HepG2 (cell line): ENCODE data around the gene MAST1.

Source experiments
- BHLHE40 ChIP-seq: IDR thresholded peaks from 2 replicates; pipeline ENCODE4 v1.6.1; 2011; ENCODE audit warnings: low read length, improper control_type of control experiment
- FOXK2 ChIP-seq: fragments of 450-650 bp; IDR thresholded peaks from 2 replicates; pipeline ENCODE4 v1.6.1; 2016
- MYC ChIP-seq: sonication (generic); formaldehyde crosslinking; IDR thresholded peaks from 2 replicates; pipeline ENCODE4 v1.9.0; 2021; ENCODE audit warnings: missing genetic modification reagents, borderline replicate concordance
- NFRKB ChIP-seq: fragments of 450-650 bp; IDR thresholded peaks from 2 replicates; pipeline ENCODE4 v1.6.1; 2017
- POLR2A ChIP-seq, 2 experiments: IDR thresholded peaks; 2 replicates each; pipeline ENCODE4 v1.6.1; 2011; ENCODE audit warnings: low read depth in 2 of 2, low read length in 2 of 2, mild to moderate bottlenecking in 1 of 2, moderate library complexity in 1 of 2; ENCODE audit not compliant: insufficient read depth in 1 of 2
- U2AF1 ChIP-seq: fragments of 200-400 bp; formaldehyde crosslinking; optimal IDR thresholded peaks from 2 replicates; pipeline ENCODE3; 2017; ENCODE audit warnings: mild to moderate bottlenecking, low read depth, low read length
- ZNF335 ChIP-seq: sonication (generic); formaldehyde crosslinking; IDR thresholded peaks from 2 replicates; pipeline ENCODE4 v1.4.0; 2020; ENCODE audit warnings: missing genetic modification reagents
- ZNF468 ChIP-seq: sonication (generic); formaldehyde crosslinking; IDR thresholded peaks from 2 replicates; pipeline ENCODE4 v1.8.0; 2022; ENCODE audit warnings: mild to moderate bottlenecking, moderate library complexity, missing genetic modification reagents
- TF ChIP-seq, protein P1 (sequence below): sonication (generic); formaldehyde crosslinking; IDR thresholded peaks from 2 replicates; pipeline ENCODE4 v1.5.0; 2020; ENCODE audit warnings: mild to moderate bottlenecking, missing genetic modification reagents, moderate library complexity
- TF ChIP-seq, protein P2 (sequence below), 2 experiments: sonication (generic) in 1 of 2; formaldehyde crosslinking in 1 of 2; IDR thresholded peaks; 2 replicates each; pipeline versions ENCODE4 v1.4.0 to v1.6.1; 2018 to 2020; ENCODE audit warnings: missing genetic modification reagents in 2 of 2, borderline replicate concordance in 1 of 2, low read depth in 1 of 2, mild to moderate bottlenecking in 1 of 2, missing biosample characterization in 1 of 2

DNA sequence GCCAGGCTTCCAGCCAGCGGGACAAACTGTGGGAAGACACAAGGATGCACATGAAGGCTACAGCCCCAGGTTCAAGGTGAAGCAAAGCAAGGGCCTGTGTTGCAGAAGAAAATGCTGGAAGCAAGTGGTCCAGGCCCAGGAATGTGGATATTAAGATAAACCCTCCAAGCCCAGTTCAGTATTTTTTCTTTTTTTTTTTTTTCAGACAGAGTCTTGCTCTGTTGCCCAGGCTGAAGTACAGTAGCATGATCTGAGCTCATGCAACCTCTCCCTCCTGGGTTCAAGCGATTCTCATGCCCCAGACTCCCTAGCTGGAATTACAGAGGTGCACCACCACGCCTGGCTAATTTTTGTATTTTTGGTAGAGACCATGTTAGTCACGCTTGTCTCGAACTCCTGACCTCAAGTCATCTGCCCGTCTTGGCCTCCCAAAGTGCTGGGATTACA lies 41.2 kb upstream of the MAST1 start:
- TF ChIP-seq POLR2A (IDR thresholded peaks at IDR 0.05; ENCODE audit: insufficient read depth in 1 of 2, low read depth in 2 of 2, low read length in 2 of 2), result no peak
- TF ChIP-seq, protein P1, sequence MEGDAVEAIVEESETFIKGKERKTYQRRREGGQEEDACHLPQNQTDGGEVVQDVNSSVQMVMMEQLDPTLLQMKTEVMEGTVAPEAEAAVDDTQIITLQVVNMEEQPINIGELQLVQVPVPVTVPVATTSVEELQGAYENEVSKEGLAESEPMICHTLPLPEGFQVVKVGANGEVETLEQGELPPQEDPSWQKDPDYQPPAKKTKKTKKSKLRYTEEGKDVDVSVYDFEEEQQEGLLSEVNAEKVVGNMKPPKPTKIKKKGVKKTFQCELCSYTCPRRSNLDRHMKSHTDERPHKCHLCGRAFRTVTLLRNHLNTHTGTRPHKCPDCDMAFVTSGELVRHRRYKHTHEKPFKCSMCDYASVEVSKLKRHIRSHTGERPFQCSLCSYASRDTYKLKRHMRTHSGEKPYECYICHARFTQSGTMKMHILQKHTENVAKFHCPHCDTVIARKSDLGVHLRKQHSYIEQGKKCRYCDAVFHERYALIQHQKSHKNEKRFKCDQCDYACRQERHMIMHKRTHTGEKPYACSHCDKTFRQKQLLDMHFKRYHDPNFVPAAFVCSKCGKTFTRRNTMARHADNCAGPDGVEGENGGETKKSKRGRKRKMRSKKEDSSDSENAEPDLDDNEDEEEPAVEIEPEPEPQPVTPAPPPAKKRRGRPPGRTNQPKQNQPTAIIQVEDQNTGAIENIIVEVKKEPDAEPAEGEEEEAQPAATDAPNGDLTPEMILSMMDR (CRISPR knock-in tag), result no peak
- TF ChIP-seq, protein P2, sequence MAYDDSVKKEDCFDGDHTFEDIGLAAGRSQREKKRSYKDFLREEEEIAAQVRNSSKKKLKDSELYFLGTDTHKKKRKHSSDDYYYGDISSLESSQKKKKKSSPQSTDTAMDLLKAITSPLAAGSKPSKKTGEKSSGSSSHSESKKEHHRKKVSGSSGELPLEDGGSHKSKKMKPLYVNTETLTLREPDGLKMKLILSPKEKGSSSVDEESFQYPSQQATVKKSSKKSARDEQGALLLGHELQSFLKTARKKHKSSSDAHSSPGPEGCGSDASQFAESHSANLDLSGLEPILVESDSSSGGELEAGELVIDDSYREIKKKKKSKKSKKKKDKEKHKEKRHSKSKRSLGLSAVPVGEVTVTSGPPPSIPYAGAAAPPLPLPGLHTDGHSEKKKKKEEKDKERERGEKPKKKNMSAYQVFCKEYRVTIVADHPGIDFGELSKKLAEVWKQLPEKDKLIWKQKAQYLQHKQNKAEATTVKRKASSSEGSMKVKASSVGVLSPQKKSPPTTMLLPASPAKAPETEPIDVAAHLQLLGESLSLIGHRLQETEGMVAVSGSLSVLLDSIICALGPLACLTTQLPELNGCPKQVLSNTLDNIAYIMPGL (CRISPR knock-in tag; IDR thresholded peaks at IDR 0.05; ENCODE audit: borderline replicate concordance in 1 of 2, low read depth in 1 of 2), result no peak
- no peak for TF ChIP-seq ZNF335 (CRISPR knock-in tag)
- no peak for TF ChIP-seq NFRKB
- no peak for TF ChIP-seq U2AF1
- TF ChIP-seq ZNF468 (CRISPR knock-in tag), result no peak
- no peak for TF ChIP-seq BHLHE40
- no peak for TF ChIP-seq MYC
- no peak for TF ChIP-seq FOXK2
